ENCODE data around the gene CCDC196.

The CCDC196 gene, protein sequence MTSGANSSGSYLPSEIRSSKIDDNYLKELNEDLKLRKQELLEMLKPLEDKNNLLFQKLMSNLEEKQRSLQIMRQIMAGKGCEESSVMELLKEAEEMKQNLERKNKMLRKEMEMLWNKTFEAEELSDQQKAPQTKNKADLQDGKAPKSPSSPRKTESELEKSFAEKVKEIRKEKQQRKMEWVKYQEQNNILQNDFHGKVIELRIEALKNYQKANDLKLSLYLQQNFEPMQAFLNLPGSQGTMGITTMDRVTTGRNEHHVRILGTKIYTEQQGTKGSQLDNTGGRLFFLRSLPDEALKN

DNA sequence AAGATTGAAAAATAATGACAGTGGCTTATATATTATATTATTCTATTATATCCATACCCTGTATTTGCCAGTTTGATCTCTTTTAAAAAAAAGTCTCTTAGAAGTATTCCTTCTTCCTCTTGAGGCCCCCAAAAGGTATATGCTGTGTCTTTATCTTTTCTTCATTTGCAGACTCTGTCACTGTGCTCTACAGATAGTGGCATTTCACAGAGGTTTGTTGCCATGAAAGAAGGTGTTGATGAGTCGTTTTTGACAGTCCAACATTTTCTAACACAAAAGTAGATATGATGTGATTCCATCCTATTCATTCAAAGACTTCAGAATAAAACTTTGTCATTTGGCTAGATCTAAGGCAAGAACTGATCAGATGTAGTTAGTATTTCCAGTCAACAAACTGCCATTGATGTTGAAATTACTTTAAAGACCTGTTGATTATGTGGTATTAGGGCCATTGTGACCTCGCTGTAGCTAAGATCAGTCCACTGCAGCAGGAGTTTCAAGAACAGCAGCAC, at the start of gene CCDC196:
Gene CCDC196, plus strand, starts transcription at position 462 of the 512 bp plus-strand sequence. CDS start 132 bp downstream, outside the sequence.
- DNase-seq: no peak

DNA sequence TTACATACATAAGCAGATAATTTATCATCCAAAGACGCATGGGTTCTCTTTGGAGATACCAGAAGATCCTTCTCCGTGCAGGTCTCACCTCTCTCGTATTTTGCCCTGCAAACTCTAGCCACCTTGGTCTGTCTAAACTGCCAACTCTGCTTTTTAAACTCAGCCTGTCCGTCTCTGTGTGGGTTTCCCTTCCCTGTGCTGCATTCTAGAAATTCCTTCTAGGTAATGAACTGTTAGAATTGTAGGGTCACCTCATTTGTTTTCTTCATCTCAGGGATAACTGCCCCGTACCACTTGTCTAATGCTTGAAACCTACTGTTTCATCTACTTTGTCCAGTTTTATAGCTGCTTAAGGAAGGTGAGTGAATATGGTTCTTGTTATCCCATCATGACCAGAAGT, 45.4 kb upstream of the CCDC196 start:
- no peak for DNase-seq

DNA sequence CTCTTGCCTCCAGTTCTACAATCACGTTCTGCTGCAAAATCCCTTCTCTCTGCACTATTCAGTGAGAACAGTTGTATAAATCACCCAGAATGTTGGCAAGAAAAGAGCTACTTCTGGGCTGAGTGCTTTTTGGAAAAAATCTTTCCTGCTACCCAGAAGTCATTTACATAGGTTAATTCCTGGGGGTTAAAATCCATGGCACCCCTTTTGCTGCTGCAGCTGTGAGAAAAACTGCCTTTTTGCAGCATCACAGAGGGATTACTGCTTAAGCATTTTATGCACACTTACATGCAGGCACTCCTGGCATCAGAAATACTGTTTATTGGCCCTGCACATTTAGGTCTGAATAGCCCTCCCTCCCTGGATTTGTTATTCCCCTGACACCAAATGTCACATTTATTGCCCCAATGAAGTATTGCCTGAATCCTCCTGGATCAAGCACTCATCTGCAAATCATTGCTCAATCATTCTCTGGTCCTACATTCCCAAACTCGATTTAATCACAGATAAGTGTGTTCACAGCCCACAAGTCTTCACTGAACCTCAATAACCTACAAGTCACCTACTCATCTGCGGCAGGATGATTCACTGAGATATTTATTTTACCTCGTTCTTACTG, 43.1 kb upstream of the CCDC196 start:
- DNase-seq: no peak

DNA sequence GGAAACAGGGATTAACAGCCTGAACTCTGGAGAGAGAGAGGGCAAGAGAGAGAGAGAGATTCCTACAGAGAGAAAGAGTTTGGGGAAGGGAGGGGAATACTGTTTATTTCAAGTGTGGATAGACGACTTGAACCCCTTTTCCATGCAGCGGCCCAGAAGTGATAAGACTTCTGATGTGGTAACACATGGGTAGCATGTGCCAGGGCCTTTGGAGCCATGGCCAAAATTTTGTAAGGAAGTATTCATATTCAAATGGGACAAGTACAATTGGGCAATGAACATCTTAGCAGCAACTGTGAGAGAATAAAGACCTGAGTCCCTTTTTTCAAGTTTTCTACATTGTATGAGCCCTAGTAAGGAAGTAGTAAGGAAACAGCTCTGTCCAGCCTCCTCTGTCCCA, 42.4 kb upstream of the CCDC196 start:
- no peak for DNase-seq

DNA sequence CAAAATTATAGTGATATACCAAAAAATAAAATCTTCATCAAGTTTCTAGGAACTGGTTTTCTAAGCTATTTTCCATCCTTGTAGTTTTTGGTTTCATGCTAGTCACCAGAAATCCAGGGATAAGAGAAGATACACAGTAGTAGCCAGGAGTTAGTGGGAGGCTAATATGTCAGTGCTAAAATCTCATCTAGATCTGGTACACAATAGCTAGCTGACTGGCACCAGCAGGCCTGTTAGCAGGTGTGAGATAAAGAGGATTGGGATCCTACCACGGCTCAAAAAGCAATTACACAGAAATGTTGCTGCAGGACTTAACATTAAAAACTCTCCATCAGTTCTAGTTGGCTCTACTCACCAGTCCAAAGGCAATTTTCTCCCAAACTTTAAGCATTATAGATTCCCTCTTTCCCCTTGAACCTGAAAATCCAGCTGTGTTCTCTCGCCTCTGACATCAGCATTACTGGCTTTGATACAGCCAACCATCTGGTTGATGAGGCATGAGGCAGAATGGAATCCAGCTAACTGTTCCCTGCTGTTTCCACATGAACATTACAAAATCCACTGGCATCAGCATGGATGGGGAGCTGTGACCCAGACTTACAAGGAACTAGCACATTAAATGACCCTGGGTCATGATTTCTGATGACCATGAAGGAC, 41.8 kb upstream of the CCDC196 start:
- no peak for DNase-seq

DNA sequence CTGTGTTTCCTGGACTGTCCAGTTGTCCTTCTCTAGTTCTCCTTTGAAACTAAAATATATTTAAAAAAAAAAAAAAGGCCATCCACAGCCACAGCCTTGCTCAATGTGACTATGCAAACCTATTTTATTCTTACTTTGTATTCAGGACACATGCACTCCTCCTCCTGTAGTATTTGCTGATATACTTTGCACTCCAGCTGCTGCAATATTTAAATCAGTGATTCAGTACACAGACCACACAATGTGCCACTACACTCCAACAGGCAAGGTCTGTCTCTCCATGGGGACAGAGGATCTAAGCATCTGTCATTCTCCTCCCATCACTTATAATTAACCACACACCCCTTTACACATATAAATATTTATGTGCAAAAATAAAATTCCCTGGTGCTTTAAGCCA, 40.2 kb upstream of the CCDC196 start:
- DNase-seq: no peak

DNA sequence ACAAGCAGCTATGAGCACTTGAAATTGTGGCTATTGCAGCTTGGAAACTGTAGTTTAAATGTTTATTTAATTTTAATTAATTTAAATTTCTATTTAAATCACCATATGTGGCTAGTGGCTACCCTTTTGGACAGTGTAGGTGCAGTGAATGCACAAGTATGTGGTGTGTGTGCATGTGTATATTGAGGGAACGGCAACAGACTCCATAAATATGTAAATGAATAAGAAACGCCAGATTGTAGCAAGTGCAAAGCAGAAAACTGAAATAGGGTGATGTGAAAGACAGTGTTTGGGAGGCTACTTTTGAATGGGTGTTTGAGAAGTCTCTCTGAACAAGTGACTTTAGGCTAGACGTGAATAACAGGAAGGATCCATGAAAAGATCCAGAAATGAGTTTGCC, 32.7 kb upstream of the CCDC196 start:
- no peak for DNase-seq

DNA sequence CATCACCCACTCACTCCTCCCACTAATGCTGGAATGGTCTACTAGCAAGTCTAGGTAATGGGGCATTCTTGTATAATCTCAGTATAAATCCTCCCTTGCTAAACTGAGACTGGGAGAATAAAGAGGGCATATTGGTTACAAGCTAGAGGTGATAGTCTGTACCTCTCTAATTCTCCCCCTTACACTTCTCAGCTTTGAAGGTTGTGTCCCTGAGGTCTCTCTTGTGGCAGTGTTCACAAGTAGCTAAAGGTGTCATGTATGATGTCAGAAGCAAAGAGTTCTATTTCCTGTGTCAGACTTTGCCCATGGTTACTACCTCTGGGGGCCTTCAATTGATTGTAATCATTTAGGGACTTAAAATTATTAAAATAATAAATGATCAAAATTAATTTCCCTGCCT, 26.6 kb upstream of the CCDC196 start:
- DNase-seq: no peak

DNA sequence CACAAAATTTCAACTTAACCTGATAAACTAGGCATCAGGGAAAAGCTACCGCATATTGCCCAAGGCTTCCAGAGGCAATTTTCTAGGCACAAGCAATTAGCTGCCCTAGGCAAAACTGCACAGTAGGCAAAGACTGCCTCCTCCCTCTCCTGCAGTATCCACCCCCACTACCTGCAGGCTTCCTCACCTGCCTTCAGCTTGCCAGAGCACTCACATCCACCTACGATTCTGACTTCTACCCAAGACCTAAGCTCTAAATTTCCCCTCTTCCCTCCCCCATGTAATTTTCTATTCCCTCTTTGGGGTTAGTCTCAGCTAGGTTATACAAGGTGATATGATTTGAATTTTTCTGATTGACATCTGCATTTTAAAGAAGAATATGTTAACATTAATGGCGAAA, 21.9 kb upstream of the CCDC196 start:
- DNase-seq: no peak

DNA sequence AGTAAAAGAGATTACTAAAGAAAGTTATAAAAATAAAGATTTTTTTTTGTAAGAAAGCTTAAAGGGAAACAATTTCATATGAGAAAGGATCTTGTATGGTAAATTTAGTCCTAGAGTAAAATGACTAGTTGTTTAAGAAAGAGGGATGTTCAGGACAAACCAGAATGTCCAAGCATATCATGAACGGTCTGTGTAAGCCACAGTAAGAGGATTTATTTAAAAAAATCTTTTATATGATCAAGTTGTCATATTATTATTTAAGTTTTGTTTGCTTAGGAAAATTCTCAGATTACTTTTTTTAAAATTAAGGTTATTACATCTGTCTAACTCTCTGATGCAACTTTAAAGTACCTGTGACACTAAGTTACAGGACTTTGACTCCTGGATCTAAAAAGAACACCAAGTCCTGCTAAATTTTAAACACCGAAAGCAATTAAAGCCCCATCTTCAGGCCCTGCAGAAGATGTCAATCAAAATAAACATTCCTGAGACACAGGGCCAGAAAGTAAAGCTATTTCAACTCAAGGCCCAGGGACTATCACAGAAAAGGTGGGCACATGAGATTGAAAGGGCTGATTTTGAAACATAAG, 17.3 kb upstream of the CCDC196 start:
- DNase-seq: no peak

DNA sequence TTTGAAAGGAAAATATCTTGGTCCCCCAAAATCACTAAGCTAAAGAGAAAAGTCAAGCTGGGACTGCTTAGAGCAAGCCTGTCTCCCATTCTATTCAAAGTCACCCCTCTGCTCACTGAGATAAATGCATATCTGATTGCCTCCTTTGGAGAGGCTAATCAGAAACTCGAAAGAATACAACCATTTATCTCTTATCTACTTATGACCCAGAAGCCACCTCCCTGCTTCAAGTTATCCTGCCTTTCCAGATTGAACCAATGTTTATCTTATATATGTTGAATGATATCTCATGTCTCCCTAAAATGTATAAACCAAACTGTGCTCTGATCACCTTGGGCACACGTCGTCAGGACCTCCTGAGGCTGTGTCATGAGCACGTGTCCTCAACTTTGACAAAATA, 14.6 kb upstream of the CCDC196 start:
- DNase-seq: no peak

DNA sequence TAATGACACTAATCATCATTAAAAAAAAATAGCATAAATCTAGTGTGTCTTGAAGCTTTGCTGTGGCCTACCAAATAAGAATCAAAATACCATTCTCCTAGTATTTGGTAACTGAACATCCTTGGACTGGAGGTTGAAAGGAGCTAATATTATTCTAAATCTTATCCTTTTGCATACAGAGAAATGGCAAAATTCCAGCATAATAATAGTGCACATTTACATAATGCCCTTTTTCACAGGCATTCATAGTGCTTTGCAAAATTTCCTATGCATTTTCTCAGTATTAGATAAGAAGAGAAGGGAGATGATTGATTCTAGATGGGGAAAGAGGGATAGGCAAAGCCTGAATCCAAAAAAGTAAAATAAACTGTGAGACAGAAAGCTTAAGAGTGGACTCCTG, 13.9 kb upstream of the CCDC196 start:
- no peak for DNase-seq

DNA sequence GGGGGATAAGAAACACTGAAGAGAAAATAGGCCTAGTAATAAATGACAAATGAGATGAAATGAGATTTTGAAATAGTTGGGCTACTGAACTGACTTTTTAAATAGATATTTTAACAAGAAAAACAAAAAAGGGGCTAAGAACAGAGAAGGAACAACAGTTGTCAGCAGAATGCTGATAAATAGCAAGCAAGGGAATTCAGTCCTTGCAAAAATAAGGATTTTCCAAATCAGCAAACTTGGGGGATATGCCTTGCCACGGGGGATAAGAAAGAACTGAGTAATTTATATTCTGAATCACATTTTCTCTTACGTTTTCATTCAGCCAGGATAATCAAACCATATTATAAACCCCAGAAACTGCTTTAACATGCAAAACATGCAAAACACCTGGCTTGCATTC, 12.9 kb upstream of the CCDC196 start:
- no peak for DNase-seq

DNA sequence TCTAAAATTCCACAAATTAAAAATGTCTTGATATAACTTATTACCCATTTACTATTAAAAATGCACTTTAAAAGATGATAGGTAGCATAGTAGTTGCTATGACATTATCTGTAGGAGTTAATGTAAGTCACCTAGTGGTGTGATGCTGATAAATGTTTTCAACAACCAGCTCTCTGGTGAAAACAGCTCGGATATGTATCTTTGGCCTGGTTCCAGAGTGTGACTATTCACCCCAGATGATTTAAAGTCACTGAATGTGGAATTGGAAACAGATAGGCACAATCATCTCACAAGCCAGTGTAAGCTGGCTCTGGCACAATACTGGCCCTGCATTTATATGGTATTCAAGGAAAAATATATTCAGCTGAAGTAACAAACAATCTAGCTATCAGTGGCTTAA, 9.2 kb upstream of the CCDC196 start:
- no peak for DNase-seq

DNA sequence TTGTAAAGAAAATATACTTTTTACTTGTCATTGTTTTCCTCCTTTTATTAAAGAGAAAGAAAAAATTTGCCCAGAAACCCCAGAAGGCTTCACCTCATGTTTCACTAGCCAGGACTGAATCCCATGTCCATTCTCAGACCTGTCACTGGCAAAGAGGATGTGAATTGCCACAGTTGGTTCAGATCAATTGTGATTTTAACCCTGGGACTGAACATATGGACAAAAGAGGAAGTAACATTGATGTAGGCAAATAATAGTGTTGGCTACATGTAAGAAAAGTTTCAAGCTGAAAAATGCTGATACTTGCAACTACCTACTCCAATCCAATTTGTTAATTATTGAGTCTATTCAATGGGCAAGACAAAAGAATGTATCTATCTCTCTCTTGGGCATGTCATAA, 8.6 kb upstream of the CCDC196 start:
- DNase-seq: no peak

DNA sequence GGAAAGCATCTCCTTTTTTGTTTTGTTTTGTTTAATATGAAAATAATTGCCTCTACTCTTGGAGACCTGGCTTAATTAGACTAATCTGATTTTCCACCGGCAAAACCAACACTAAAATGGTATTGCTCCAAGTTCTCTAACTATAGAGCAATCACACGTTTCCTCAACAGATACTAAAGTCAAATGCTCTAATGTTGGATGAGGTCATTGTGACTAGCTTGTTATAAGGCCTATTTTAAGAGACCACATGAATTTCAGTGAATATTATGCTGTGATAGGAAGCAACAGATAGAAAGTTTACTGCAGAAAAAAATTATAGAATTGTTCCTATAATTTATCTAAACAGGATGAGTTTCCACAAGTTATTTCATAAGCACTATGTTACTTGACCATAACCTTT, 3.3 kb upstream of the CCDC196 start:
- no peak for DNase-seq

DNA sequence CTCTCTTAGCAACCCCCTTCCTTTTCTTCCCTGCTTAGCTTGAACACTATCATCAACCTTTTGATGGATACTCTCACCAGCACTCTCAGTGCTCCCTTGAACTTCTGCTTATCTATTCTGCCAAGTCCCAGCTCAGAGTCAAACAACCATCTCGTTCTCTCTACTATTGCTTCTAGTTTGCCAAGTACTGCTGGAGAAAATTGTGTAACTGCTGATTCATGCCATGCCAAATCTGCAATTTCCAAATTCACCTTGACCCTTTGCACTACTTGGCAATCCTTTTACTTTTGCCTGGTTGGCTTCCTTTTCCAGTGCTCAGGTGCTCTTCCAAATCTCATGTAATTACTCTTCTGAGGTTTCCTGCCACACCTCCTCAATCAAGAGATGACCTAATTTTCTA, 2.8 kb upstream of the CCDC196 start:
- no peak for DNase-seq

DNA sequence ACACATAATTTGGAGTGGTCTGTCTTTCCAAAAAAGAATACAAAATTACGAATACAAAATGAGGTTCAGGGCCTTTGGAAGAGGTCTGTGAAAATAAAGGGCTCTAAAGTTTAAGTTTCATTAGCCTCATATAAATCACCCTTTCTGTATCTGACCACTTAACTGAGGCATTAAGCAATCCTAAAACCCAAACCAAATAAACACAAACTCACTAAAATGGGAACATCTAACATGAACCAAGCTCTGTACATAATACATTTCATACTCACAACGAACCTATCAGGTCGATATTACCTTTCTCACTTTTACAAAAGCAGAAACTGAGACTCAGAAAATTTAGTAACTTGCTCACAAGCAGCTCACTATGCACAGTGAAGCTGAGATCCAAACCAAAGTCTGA, 1.1 kb upstream of the CCDC196 start:
- DNase-seq: no peak

DNA sequence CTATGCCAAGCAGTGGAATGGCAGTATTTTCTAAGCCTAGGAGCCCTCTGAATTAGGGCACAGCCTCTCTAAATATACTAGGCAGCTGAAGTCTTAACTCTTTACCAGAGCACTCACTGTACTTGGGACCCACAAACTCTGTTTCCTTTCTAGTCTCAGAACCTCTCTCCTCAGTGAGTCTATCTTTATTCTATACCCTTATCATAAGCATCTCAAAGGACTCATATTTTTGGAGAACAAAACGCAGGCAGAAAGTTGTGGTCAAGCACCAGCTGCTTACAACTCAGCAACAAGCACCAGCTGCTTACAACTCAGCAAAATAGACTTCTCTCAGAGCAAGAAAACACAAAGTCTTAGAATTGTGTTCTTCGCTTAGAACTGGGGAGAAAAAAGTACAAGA, 993 bp downstream of the CCDC196 start:
- DNase-seq: no peak

DNA sequence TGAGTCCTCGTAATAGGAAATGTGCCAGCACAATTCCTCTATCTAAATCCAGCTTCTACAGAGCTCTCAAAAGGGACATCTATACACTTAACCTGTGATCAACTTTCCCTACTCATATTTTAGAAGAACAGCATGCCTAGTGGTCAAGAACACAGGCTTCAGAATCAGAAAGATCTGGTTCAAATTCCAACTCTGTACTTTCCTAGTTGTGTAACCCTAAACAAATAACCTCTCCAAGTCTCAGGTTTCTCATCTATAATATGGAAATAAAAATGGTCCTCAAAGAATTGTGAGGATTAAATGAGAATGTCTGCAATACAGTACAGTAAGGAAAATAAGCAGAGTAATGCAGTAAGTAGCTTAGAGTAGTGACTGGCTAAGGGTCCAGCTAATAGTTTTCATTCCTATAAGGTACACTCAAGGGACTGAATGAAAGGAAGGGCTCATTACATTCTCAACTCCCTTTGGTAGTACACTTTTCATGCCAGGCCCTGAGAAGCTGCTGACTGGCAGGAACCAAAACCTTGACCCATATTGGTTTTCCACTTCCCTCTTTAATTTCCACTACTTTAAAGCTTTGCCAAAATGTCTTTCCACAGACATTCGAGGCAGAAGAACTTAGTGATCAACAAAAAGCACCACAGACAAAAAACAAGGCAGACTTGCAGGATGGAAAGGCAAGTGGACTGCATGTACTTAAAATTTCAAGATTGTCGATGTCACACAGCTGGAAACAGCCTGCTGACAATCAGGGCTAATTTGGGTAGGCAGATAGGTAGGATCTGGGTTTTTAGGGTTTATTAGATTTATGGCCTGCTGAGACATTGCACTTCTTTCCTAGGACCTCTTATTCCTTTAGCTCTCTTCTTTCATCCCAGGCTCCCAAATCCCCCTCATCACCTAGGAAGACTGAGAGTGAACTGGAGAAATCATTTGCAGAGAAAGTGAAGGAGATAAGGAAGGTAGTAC, 4.3 kb downstream of the CCDC196 start:
- DNase-seq: no peak

DNA sequence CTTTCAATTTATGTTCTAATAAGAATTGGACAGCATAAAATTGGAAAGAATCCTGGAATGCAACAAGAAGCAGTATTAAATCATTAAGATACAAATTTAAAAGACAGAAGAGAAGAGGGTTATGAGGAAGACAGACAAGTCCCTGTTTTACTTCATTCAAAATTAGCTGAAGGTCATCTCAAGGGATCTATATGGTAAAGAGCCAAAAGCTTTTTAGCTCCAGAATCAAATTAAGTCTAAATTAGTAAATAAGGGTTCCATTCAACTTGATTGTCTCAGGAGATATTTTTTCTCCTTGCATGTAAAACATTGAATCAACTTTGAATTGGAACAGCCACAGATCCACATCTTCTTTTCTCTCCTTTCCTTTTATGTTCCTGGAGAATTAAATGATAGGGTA, 7.6 kb downstream of the CCDC196 start:
- no peak for DNase-seq

DNA sequence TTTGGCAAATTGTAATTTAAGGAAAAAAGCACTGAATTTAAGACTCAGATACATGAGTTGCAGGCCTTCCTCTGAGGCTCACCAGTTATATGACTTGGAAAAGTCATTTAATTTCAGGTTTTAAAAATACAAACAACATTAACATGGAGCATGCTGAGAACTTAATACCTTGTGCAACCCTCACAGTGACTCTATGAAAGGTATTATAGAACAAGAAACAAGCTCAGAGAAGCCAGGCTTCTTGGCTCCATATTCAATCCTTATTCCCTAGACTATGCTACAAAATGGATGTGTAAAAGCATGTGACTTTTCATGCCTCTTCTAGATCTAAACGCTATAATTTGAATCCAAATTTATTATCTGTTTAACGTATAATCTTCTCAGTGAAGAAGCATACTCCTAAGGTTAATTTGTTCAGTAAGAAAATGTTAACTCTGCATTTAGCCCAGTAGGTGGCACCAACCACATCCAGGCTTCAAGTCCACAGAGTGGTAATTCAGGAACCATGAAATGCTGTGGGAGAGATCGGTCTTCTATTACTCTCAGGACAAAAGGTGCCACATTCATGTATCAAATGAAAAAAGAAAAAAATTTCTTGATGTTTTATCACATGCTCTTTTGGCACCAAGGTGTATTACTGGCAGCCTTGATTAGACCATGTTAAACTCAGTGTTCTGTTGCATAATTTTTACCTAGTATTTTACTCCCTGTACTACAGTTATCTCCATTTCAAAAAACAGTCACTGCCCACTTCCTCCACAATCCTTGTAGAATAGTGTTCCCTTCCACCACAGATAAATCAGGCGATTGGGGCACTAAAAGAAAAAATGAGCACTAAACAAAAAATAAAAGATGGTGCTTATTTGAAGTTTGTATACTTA, 9.3 kb downstream of the CCDC196 start:
- DNase-seq: peak; percentile 53
